Measurements from ENCODE around the gene FAM131A.

Gene FAM131A

DNA sequence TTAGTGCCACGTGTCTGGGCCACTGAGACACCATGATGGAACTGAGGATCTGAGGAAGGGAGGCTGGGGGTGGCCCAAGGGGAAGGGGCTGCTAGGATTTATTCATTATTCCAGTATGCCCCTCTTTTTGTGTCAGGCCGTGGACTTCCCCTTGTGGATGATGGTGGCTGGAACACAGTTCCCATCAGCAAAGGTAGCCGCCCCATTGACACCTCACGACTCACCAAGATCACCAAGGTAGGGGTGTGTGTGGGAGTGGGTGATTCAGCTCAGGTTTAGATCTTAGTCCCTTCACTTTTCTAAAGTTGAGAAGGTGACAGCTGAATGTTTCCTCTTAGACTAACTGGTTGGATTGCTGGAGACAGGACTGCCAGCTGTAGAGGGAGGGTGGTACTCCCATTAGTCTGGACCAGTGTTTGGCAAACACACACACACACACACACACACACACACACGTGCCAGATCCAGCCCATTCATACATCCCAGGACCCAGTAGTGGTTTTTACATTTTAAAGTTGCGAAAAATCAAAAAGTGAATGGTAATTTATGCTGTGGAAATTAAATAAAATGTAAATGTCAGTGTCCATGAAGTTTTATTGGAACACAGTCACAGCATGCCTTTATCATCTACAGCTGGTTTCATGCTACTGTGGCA, 11.6 kb upstream of the FAM131A start:
- no peak for TF ChIP-seq GATA3 (IDR thresholded peaks at IDR 0.05; ENCODE audit: low read depth, low read length)
- TF ChIP-seq GATA2 (IDR thresholded peaks at IDR 0.05; ENCODE audit: low read depth, low read length): no peak

DNA sequence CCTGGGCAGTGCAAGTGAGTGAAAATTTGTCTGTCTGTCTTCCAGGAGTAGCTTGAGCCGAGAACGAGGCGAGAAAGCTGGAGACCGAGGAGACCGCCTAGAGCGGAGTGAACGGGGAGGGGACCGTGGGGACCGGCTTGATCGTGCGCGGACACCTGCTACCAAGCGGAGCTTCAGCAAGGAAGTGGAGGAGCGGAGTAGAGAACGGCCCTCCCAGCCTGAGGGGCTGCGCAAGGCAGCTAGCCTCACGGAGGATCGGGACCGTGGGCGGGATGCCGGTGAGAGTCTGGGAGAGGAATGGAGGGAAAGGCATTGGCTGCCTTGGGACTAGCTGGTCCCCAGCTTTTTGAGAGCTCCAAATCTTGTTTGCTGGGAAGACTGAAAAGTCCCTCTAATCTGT, 10.2 kb upstream of the FAM131A start:
- TF ChIP-seq GATA3 (IDR thresholded peaks at IDR 0.05; ENCODE audit: low read depth, low read length) (no peak), GATA2 (IDR thresholded peaks at IDR 0.05; ENCODE audit: low read depth, low read length) (no peak)

DNA sequence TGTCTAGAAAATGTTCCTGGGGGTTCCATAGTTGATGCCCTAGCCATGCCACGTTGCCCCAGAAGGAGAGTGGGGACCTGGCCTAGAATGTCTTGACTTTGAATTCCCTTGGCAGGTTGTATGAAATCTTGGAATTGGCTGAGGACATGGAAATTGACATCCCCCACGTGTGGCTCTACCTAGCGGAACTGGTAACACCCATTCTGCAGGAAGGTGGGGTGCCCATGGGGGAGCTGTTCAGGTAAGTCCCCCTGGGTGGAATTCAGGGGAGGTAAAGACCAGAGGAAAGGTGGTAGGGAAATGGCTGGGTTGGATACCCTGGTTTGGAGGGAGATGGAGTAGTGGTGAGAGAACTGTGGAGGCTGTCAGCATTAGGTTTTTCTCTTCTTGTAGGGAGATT, 8.9 kb upstream of the FAM131A start:
- TF ChIP-seq GATA2 (IDR thresholded peaks at IDR 0.05; ENCODE audit: low read depth, low read length): no peak
- no peak for TF ChIP-seq GATA3 (IDR thresholded peaks at IDR 0.05; ENCODE audit: low read depth, low read length)

DNA sequence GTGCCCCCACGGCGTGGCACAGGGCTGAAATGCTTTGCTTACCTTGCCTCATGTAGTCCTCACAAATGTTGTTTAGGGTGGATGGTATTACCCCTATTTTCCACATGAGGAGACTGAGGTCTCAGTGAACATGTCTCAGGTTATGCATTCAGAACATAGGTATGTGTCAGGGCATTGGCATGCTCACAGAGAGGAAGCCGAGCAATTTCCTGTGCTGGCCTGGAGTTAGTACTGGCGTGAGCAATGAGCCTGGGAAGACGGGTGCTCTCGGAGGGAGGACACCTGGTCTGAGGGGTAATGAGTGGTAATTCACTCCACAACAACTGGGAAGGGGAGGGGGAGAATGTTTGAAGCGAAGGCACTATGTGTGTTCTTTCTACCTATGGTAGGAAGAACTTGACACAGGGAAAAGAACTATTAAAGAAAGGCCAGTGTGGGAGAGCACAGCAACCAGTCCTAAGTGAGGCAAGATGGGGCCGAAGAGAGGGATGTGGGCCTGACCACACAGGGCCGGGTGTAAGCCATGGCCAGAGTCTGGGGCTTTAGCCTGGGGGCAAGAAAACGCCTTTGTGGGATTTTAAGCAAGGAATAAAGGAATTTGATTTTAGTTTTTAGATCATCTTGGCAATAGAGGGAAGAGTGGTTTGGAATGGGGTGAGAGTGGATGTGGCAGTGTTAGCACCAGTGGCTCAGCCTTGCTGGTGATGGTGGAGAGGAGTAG, 4.9 kb upstream of the FAM131A start:
- no peak for TF ChIP-seq GATA2 (IDR thresholded peaks at IDR 0.05; ENCODE audit: low read depth, low read length)
- no peak for TF ChIP-seq GATA3 (IDR thresholded peaks at IDR 0.05; ENCODE audit: low read depth, low read length)

DNA sequence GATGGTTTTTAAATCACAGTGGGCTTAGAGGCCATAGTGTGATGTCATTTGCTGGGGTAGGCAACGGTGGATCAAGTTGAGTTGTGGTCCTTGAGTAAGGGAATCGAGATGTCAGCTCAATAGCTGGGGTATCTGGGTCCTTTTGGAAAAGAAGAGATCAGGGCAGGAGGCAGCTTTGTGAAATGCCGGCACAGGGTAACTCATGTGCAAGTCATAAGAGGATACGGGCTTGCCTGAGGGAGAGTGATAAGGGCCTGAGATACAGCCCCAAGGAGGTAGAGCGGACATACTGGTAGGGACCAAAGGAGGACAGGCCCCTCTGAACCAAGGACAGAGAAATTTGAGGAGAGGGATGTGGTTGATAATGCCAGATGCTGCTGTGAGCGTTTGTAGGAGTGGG, 4.2 kb upstream of the FAM131A start:
- TF ChIP-seq GATA3 (IDR thresholded peaks at IDR 0.05; ENCODE audit: low read depth, low read length) (no peak), GATA2 (IDR thresholded peaks at IDR 0.05; ENCODE audit: low read depth, low read length) (no peak)

DNA sequence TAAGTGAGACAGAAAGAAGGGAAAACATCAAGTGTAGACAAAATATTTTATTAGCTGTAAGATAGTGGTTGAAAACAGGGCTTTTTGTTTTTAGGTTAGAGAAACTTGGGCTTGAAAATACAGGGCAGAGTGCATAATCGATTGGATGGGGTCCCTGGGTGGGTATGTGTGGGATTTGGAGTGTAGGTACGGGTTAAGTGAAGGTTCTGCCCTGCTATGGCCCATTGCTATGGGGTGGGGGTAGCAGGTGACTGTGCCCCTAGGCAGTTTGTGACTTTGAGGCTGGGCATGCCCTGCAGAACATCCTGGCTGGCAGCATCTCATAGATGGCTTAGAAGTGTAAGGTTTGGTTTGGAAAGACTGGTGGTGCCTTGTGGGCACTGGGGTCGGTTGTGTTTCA, 3.7 kb upstream of the FAM131A start:
- no peak for TF ChIP-seq GATA3 (IDR thresholded peaks at IDR 0.05; ENCODE audit: low read depth, low read length)
- no peak for TF ChIP-seq GATA2 (IDR thresholded peaks at IDR 0.05; ENCODE audit: low read depth, low read length)

DNA sequence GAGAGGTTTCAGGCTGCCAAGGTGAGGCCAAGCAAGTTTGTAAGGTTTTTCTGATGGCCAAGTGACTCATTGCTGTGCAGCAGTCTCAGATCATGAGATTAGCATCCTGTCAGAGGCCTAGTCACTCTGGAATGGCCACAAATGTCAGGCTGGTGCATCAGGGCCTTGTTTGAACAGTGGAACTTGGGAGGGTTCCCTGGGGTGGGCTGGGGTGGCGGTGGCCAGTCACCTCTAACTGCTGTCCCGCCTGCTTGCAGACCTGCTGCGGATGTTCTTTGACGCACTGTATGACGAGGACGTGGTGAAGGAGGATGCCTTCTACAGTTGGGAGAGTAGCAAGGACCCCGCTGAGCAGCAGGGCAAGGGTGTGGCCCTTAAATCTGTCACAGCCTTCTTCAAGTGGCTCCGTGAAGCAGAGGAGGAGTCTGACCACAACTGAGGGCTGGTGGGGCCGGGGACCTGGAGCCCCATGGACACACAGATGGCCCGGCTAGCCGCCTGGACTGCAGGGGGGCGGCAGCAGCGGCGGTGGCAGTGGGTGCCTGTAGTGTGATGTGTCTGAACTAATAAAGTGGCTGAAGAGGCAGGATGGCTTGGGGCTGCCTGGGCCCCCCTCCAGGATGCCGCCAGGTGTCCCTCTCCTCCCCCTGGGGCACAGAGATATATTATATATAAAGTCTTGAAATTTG, 2.8 kb upstream of the FAM131A start:
- TF ChIP-seq GATA3 (IDR thresholded peaks at IDR 0.05; ENCODE audit: low read depth, low read length): no peak
- no peak for TF ChIP-seq GATA2 (IDR thresholded peaks at IDR 0.05; ENCODE audit: low read depth, low read length)

DNA sequence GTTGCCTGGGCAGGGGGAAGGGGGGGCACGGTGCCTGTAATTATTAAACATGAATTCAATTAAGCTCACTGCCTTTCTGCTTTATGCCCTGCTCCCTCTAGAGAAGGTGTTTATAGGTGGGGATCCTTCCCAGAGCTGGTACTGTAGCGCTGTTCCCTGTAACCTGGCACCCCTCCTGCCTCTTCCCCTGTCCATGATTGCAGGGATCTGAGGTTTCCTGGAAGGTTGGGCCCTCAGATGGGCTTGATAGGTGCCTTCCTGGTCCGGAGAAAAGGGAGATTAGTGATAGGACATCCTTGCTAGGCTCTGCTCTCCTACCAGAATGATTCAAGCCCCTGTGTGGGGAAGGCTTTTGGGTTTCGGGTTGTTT, 2.1 kb upstream of the FAM131A start:
- no peak for TF ChIP-seq GATA3 (IDR thresholded peaks at IDR 0.05; ENCODE audit: low read depth, low read length)
- no peak for TF ChIP-seq GATA2 (IDR thresholded peaks at IDR 0.05; ENCODE audit: low read depth, low read length)

DNA sequence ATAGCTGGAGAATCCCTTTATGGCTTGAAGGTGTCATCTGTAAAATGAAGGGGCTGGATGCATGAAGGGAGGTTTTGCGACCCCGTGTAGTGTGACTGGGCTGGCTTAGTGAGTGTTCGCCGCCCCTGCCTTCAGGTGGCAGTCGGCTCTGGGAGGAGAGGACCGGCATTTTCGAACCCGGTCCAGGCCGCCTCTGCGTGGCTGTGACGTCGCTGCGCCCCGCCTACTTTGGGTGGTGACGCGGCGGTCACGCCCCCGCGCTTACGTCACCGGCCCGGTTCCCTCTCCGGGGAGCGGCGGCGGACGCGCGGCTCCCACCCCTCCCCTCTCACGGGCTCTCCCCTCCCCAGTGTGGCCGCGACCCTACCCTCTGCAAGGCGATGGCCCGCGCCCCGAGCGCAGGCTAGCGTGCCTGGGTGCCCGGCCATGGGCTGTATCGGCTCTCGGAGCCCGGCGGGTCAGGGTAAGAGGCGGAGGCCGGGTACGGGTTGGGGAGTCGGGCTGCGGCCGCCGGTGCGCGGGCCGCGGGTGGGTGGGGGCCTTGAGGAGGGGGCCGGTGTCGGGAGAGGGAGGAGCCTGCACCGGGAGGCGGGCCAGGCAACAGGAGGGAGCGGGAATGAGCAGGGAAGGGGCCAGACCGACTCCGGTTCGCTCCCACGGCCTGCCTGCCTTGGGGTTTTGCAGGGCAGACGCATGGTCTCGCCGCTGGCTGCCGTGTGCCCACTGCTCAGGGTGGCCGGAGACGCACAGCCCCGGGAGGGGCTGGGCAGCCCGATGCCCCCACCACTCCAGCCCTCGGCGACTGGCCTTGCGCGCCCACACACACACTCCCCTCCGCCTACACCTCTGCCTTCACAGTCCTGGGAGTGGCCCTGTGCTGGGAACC, 1.5 kb upstream of the FAM131A start:
- TF ChIP-seq GATA3 (IDR thresholded peaks at IDR 0.05; ENCODE audit: low read depth, low read length) (no peak), GATA2 (IDR thresholded peaks at IDR 0.05; ENCODE audit: low read depth, low read length) (no peak)

DNA sequence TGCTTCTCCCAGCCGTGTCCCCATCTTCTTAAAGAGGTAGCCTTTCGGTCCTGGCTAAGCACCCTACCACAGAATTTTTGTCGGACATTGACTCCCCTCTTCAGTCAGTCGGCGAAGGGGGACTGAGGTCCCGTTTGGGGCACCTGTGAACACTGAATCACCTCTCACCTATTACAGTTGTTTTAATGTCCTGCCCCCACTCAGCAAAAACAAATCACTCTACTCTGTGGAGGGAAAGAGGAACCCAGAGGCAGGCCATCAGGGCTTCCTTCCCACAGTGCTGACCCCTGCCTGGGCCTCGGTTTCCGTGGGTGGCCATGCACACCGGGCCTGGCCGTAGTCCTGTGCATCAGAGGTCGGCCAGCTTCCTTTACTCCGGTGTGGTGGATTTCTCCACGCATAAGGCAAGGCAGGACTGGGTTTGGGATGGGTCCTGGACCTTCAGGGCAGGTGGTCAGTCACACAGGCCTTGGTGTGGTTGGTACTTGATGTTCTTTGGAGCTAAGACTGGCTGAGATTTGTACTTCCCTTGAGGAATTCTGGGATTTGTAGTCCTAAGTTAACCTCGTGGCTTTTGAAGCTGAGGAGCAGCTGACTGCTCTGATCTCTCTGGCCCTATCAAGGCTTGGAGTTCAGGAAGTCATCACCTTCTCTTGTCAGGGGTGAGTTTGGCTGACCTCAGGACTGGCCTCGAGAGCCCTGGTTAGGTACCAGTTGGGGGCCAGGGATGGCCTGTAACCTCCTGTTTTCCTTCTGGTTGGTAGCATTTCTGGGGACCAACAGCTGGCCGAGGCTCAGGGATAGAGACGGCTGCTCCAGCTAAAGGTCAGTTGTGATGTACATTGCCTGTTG, 627 bp upstream of the FAM131A start:
- TF ChIP-seq GATA3 (IDR thresholded peaks at IDR 0.05; ENCODE audit: low read depth, low read length): no peak
- no peak for TF ChIP-seq GATA2 (IDR thresholded peaks at IDR 0.05; ENCODE audit: low read depth, low read length)

DNA sequence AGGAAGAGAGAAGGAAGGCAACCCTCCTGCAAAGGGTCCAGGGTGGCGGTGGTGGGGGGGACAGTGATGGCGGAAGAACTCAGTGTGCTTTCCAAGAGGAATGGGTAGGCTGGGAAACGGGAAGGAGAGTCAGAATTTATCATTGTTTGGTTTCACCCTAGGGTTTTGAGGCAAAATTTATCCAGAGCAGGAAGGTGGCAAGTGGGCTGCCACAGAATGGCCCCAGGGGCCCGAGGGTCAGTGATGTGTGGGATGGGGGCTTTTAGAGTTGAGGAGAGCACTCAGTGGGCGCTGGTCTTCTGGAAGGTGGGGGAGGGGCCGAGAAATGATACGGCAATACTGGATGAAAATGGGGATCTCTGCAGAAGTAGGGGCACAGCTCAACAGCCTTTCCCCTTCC, 581 bp downstream of the FAM131A start:
- TF ChIP-seq GATA2 (IDR thresholded peaks at IDR 0.05; ENCODE audit: low read depth, low read length) (no peak), GATA3 (IDR thresholded peaks at IDR 0.05; ENCODE audit: low read depth, low read length) (no peak)

DNA sequence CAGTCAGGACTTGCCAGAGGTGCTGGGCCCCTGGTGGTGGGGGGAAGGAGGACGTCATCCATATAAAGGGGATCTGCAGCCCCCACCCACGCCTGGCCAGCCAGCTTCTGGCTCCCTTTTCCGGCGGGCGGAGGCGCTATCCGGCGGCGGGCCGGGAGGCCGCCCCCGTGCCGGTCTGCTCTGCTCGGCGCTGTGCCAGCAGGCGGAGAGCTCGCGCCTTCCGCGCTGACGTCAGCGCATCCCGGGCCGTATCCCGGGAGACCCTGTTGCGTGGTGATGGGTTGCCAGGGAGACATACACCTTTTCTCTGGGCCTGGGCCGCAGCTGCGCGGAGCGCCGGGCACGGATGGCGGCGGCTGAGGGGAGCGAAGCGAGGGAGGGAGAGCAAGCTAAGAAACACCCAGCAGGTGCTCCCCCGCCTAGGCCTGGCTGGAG, 1.1 kb downstream of the FAM131A start:
- TF ChIP-seq GATA3 (IDR thresholded peaks at IDR 0.05; ENCODE audit: low read depth, low read length): no peak
- TF ChIP-seq GATA2 (IDR thresholded peaks at IDR 0.05; ENCODE audit: low read depth, low read length): no peak

DNA sequence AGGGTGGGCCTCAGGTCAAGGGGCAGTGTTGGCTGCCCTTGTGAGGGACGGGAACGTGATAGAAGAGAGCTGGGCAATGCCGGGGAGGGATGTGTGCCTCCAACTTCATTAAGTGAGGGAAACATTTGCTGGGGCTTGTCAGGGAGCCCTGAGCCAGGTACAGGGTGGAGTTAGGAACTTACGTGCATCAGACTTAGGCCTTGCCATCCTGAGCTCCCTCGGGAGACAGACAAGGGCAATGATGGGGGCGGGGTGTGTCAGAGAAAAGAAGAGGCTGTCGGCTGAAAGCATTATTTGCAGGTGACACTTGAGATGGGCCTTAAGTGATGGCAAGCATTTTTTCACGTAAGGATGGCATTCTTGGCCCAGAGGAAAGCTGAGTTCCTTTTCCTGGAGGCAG, 1.6 kb downstream of the FAM131A start:
- TF ChIP-seq GATA3 (IDR thresholded peaks at IDR 0.05; ENCODE audit: low read depth, low read length) (no peak), GATA2 (IDR thresholded peaks at IDR 0.05; ENCODE audit: low read depth, low read length) (no peak)
